G401 (cell line): ENCODE results near the gene KCNK18. TPM values are rescaled to one million over a fixed set of nuclear protein-coding genes. Genes with fewer than 3 reads are reported as not detected.

Source experiments
- DNase-seq: peaks from one replicate; pipeline ENCODE4 v3.0.0-alpha.2; 2015; ENCODE audit warnings: low spot score
- in situ Hi-C: cut with HindIII; loops from 2 replicates; pipeline ENCODE4 v1.10.0; 2016; ENCODE audit warnings: low sequenced_read_pairs, mixed read lengths
- total RNA-seq: library from RNA; depleted of rRNA; stranded (reverse); fragments of >200 nt; shearing (Covaris generic); gene quantifications from 2 replicates; pipeline ENCODE4 v1.2.3, GENCODE V29; 2014; rRNA removed

KCNK18 gene
- total RNA-seq = not detected in 2 replicates

GRCh38 chr10:117197189-117197588 is at the start of gene KCNK18:
Gene KCNK18, plus strand, starts transcription at chr10:117197489. Its CDS starts 0 bp downstream, at chr10:117197489.
- in situ Hi-C loops = no loop called here

GRCh38 chr10:117148284-117148683 is 49.0 kb upstream of the KCNK18 start:
- in situ Hi-C loops = no loop called here
- DNase-seq = no peak

More at GRCh38 chr10:117197189-117197588, at the start of gene KCNK18:
- no peak for DNase-seq

DNA sequence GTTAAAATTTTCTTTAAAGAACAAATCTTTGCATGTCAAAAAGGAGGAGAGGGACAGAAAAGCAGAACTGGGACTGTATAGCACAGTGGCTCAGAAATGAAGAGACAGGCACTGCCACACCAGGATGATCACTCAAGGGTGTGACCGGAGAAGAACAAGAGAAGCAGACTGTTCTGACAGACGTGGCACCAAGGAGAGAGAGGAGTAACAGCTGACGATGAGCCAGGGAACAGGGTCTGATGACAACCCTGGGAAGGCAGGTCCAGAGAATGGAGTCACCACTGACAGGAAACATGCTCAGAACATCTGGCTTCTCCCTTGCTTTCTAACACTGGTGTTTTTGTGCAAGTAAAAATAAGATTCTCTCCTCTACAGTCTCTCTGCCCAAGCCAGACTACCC is 44.6 kb upstream of the KCNK18 start:
- in situ Hi-C loops = loop anchor here (25.0 kb wide), 1 partner anchor 340 kb away; no protein-coding TSS in a partner anchor
- DNase-seq = no peak

- DNase-seq = no peak
- in situ Hi-C loops = loop anchor here (25.0 kb wide), 1 partner anchor 346 kb away; no protein-coding TSS in a partner anchor
Observed at GRCh38 chr10:117158297-117158696, 39.0 kb upstream of the KCNK18 start.

DNA sequence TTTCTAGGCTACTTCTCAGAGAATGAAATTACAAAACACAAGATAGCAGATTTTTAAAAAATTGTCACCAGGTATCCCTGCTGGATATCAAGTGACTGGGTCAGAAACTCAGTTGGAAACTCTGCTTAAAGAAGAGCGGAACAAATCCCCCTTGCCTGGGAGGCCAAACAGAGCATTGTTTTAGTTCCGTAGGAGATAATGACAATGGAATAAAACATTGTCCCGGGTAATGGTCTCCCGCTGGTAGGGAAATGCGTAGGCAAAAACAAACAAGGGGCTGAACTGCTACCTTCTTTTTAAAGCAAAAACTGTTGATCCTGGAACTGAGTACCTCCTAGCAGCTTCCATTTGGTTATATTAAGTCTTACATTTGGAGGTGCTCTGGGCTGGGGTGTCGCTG is 37.9 kb upstream of the KCNK18 start:
- DNase-seq = no peak
- in situ Hi-C loops = loop anchor here (25.0 kb wide), 1 partner anchor 347 kb away; no protein-coding TSS in a partner anchor

DNA sequence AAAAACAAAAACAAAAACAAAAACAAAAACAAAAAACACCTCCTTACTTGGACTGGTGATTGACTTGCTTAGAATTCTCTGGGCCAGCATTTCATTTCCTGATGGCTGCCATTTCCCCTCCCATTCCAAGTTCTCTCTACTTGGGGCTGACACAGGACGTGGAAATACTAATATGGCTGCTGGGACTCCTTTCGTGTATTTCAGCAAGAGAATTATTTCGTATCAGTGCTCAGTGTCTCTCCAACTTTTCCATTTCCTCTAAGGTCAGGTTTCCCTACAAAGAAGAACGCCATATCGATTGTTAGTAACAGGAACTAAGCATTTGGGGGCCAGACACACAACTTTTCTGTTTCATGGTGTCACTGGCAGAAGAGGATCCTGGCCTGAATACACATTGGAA is 36.7 kb upstream of the KCNK18 start:
- in situ Hi-C loops = loop anchor here (25.0 kb wide), 1 partner anchor 348 kb away; no protein-coding TSS in a partner anchor
- no peak for DNase-seq

DNA sequence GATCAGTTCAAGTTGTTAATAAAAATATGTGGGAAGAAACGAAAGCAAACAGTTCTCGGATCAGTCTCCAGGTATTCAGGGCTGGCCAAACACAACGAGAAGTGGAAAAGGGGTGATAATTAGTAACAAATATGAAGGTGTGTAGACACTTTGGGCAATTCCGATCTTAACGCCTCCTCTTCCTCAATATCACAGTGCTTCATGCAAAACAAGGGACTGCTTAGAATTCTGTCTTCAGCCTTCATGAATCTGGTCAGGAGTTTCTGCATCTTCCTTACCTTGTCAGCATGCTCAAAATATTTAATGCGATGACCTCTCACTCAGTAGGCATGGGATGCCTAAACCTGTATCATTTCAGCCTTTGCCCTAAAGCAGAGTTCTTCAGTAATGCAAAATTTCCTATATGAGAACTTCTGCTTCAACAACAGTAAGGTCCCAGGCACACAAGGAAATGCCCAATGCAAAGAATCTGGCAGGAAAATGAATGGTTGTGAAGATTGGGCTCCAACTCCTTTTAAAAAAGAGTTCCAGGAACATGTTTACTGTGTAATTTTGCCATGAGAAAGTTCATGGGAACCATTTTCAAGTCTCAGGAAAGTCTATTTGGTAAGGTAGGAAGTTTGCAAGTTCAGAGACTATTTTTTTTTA is 35.8 kb upstream of the KCNK18 start:
- DNase-seq = no peak
- in situ Hi-C loops = loop anchor here (25.0 kb wide), 1 partner anchor 349 kb away; no protein-coding TSS in a partner anchor

DNA sequence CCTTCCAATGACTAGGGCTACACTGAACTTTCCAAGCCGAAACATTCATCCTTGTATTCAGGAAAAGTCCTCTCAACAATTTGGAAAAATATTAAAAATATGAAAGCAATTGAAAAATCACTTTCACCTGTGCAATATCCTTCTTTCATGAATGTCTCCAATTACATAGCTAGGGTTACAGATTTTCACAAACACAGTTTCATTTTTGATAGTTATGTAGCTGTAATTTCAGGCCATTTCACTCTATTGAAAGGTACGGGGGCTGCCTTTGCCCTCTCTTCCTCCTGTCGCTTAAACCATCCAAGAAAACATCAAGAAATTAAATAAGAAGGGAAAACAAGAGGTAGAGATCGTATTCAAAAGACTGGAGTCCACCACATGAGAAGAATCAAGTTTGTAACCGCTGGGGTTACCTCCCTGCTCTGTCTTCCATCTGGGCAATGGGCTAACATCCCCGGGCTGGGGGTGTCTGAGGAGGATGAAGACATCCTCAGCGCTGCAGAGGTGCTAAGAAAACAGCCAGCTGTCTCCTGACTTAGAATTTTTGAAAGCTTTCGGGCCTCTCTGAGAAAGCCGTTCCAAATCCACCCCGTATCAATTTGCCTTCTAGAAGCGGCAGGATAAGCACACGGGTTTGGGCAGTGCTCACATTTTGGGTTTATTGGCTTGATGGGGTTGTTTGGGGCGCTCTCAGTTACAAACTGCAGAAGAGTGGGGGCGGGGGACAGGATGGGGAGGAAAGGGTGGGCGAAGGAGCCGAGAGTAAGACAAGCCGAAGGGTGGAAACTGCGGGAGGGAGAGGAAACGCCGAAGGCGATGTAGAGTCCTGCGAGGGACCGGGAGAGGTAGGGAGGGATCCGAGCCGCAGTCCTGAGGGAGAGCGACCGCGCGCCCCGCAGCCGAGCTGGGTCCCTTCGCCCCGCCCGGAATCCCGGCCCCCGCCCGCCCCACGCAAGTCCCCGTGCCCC is 34.9 kb upstream of the KCNK18 start:
- in situ Hi-C loops = loop anchor here (25.0 kb wide), 1 partner anchor 350 kb away; no protein-coding TSS in a partner anchor
- DNase-seq = no peak

DNA sequence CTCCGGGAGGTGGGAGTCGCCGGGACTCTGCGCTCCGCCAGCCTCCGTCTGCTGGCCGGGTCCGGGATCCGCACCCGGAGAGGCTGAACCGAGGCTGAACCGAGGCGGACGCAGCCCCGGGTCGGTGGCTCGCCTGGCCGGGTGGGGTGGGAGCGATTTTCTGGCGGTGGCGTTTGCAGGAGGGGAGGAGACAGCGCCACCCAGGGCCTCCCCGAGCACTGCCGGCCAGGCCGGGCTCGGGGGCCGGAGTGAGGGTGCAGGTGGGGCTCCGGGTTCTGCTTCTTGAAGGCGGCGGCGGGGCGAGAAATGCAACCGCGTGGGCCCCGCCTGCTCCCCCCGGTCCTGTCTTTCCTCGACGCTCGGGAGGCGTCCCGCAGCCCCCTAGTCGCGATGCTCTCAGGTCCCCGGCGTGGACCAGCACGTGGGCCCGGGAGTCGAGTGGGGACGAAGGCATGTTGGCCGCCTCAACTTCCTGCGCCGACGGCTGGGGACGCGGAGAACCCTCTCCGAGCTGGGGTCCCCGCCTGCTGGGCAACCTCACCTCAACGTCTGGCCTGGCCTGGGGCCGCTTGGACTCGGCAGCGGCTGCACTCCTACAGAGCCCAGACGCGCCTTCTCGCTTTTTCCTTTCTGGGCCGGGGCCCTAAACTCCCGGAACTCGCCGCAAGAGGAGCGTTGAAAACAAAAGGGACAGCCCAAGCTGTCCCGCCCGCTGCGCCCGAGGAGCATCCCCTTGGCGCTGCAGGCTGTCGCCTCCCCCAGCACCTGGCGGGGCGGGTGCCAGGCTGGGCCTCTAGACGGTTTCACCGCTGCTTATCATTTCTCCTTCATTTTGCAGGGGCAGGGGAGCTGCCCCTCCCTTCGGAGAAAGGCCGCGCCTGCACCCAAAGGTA is 34.0 kb upstream of the KCNK18 start:
- in situ Hi-C loops = loop anchor here (25.0 kb wide), 1 partner anchor 351 kb away; no protein-coding TSS in a partner anchor
- no peak for DNase-seq

GRCh38 chr10:117163954-117164548 is 33.2 kb upstream of the KCNK18 start:
- no peak for DNase-seq
- in situ Hi-C loops = loop anchor here (25.0 kb wide), 1 partner anchor 352 kb away; no protein-coding TSS in a partner anchor

GRCh38 chr10:117164592-117165537 is 32.4 kb upstream of the KCNK18 start:
- DNase-seq = no peak
- in situ Hi-C loops = loop anchor here (25.0 kb wide), 1 partner anchor 353 kb away; no protein-coding TSS in a partner anchor

DNA sequence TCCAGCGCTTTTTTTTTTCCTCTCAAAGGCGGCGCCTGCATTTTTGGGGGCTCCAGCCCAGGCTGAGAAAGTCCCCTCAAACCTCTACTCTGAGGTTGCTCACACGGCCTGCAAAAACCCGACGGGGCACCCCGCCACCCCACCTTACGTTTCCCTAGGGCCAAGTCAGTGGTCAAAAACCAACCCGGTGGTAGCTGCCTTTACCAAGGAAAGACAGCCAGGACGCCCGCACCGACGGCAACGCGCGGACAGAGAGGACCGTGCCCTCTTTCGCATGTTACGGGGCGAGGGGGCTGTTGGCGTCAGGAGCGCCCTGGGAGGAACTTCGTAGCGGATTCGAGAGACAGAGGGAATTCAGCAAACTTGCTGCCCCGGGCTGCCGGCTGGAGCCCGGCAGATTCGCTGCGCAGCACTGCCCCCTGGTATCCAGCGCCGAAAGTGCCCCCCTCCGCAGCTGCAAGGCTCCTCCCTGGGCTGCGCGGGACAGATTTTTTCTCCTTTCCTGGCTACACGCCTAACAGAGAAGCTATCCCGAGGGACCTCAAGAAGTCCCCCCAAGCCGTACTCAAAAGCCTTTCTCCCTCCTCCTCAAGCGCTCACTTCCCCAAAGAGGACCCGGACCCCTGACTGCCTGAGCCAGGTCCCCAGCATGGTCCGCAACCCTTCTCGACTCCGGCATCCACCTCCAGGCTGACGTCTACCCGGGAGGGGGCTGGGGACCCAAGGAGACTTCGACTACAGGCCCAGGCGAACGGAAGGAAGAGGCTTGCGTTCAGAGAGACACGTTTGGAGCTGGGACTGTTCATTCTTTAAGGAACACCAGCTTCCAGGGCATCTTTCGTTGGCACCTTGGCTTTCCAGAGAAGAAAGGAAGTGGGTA is 31.5 kb upstream of the KCNK18 start:
- no peak for DNase-seq
- in situ Hi-C loops = loop anchor here (25.0 kb wide), 1 partner anchor 353 kb away; no protein-coding TSS in a partner anchor

GRCh38 chr10:117166418-117167345 is 30.6 kb upstream of the KCNK18 start:
- no peak for DNase-seq
- in situ Hi-C loops = loop anchor here (25.0 kb wide), 1 partner anchor 354 kb away; no protein-coding TSS in a partner anchor

DNA sequence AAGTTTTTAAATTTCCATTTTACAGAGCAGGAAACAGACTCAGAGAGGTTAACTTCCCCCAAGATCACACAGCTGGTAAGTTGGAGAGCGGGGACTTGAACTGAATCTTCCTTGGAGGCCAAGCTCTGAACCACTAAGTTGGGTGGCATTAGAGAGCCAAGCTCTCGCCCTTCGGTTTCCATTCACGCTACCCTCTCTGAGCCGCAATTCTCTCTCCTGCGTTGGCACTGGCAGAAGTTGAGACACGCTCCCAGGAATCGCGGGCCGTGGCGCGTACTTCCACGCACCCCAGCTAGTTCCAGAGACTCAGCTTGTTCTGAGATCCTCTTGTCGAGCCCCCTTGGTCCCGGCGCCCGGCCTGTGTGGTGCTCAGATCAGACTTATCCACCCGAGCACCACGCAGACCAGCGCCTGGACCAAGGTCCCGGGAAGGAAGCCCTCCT is 29.9 kb upstream of the KCNK18 start:
- in situ Hi-C loops = loop anchor here (25.0 kb wide), 1 partner anchor 355 kb away; no protein-coding TSS in a partner anchor
- DNase-seq = no peak
